A204.1 (cell line): ENCODE results near the gene CRYGA.
"Not testable (repeated sequence)": the region's sequence is repeated elsewhere in the genome, so short reads cannot be mapped to it uniquely, and the experiment has no call there.

Experiments used
- FAIRE-seq: peaks from 2 replicates; lab custom pipeline; 2012; peaks lifted over from hg19 to GRCh38; lab: Jason Lieb, UNC

The CRYGA gene

GRCh38 chr2:208164951-208165755 is 1.8 kb upstream of the CRYGA start:
- FAIRE-seq: no peak

DNA sequence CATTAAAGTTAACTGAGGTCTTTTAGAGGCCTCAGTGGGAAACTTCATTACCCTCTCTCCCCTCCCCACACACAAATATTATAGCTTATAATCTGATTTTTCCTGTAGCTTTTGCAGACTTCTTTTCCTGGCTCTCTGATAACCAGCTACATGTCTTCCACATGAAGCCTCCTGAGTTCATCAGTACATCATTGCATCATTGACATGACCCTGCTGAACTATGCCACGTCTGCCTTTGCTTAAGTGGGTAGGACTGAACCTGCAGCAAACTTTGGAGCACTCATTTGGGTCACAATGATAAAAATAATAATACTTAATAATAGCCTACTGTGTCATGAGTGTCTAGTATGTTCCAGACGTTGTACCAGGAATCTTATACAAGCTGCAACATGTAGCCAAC is 7.0 kb downstream of the CRYGA start:
- FAIRE-seq: no peak

- no peak for FAIRE-seq
Measured at GRCh38 chr2:208153156-208153555, 10.2 kb downstream of the CRYGA start.

- no peak for FAIRE-seq
Measured at GRCh38 chr2:208150956-208151355, 12.4 kb downstream of the CRYGA start.

DNA sequence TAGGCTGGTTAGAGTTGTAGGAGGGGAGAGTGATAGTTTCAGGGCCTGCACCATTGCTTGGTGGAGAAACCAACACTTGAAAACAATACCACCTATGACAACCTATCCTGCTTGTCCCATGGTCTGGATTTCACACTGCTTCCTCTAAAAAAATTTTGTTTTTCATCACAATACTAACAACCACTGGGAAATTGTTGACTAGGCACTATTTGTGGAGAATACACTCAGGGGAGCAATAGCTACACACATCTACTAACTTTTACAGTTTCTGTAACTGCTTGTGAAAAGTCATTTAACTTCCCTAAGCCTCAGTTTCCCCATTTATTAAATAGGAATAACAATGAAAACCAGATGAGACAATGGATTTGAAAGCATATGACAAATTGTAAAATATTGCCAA is 13.3 kb downstream of the CRYGA start:
- FAIRE-seq: no peak

- no peak for FAIRE-seq
Measured at GRCh38 chr2:208148803-208149202, 14.6 kb downstream of the CRYGA start.

GRCh38 chr2:208147759-208148158 is 15.6 kb downstream of the CRYGA start:
- FAIRE-seq: no peak

DNA sequence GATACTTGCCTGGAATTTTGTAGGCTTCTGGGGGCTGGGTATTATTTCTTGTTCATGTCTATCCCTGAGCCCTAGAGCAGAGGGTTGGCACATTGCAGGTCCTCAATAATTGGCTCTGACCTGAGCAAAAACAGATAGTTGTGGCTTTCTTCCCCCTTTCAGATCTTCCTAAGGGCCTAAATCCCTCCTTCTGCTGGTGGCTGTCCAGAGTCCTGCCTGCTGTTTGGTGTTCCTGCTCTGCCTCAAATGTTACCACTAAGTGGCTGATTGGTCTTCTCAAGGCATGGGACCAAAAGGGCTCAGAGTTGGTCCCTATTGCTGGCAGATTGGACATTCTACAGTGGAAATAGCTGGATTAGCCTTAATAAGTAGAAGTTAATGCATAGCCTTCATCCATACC is 16.4 kb downstream of the CRYGA start:
- no peak for FAIRE-seq

DNA sequence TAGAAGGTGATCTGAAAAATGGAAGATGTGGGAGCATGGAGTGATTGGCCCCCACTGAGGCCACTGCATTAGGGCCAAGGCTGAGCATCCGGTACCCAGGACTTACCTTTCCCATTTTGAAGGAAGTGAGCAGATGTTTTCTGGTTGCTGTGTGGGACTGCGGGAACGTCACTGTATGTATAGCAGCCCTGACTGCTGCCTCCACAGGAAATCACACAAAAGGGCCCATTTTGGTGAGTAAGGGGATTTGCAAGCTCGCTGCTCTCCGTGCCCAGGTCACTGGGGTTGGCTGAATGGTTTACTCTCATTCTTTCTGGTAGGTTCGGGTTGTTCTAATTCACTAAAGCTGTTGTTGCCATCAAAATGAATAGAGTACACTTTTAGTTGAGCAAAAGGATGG is 17.4 kb downstream of the CRYGA start, which contains the start of gene CRYGB:
TSS of gene CRYGB (minus strand) at position 153 of the 400 bp plus-strand sequence. CDS start at position 115, 38 bp downstream.
- no peak for FAIRE-seq

DNA sequence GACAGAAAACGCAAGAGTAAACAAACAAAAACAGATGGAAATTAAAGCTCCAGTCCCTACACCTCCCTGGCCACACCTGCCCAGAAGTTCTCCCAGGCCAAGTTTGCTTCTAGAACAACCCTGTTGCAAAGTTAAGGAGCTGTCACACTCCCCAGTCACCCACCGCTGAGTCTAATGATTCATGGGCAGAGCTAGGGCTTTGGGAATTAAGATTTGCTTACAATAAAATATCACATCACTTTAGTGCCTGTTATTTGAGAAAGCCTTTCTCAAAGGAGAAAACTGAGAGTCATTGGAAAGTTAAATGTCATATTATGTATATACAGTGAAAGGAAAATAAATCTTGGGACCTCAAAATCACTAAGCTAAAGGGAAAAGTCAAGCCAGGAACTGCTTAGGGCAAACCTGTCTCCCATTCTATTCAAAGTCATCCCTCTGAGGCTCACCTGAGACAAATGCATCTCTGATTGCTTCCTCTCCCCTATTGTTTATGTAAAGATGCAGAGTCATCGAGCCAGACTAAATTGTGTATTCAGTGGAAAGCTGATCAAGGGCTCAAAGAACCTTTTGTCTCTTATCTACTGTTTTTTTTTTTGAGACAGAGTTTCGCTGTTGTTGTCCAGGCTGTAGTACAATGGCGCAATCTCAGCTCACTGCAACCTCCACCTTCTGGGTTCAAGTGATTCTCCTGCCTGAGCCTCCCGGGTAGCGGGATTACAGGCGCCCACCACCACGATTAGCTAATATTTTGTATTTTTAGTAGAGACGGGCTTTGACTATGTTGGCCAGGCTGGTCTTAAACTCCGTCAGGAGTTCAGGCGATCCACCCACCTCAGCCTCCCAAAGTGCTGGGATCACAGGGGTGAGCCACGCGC is 20.2 kb downstream of the CRYGA start:
- no peak for FAIRE-seq

DNA sequence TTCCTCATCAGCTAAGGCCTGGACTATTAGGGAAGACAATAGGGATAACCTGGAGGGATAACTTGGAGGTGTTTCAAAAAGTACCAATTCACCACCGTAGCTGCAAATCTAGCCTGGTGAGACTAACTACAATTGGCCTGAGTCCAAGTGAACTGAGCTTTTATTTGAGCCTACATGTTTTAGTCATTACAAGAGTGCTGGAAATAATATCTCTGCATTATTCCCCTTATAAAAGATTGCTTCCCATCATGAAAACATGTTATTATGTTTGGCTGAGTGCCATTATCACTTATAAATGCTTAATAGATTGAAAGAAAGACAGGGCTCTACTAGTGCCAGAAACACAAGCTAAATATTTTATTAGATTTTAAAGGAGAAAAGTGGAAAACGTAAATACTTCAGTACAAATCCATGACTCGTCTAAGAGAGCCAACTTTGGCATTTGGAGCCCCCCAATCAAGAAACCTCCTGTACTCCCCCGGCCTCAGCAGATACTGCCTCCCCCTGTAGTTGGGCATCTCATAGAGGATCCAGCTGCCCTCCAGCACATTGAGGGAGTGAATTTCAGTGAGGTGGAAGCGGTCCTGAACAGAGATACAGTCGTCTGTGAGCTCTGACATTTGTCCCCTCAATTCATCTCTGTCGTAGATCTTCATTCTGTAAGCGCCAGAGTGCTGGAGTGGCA is 21.0 kb downstream of the CRYGA start:
- FAIRE-seq: no peak

DNA sequence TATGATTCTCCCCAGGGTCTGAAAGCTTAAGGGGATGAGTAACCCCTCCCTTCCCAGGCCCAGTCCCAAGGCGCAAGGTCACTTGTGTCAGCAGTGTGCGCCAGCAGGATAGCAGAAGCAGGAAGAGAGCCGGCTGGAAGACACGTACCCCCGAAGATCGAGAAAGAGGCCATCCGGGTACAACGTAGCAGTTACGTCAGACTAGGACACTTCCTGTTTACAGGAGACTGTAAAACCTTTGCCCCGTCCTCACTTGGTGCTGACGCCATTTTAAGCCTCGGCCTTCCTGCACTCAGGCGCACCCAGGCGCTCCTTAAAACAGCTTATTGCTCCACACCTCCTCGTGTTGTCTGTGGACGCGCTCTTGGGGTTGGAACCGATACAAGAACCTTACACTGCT is 23.9 kb downstream of the CRYGA start:
- no peak for FAIRE-seq

GRCh38 chr2:208138334-208138733 is 25.1 kb downstream of the CRYGA start:
- not testable (repeated sequence) for FAIRE-seq

GRCh38 chr2:208136716-208137094 is 26.7 kb downstream of the CRYGA start:
- no peak for FAIRE-seq

DNA sequence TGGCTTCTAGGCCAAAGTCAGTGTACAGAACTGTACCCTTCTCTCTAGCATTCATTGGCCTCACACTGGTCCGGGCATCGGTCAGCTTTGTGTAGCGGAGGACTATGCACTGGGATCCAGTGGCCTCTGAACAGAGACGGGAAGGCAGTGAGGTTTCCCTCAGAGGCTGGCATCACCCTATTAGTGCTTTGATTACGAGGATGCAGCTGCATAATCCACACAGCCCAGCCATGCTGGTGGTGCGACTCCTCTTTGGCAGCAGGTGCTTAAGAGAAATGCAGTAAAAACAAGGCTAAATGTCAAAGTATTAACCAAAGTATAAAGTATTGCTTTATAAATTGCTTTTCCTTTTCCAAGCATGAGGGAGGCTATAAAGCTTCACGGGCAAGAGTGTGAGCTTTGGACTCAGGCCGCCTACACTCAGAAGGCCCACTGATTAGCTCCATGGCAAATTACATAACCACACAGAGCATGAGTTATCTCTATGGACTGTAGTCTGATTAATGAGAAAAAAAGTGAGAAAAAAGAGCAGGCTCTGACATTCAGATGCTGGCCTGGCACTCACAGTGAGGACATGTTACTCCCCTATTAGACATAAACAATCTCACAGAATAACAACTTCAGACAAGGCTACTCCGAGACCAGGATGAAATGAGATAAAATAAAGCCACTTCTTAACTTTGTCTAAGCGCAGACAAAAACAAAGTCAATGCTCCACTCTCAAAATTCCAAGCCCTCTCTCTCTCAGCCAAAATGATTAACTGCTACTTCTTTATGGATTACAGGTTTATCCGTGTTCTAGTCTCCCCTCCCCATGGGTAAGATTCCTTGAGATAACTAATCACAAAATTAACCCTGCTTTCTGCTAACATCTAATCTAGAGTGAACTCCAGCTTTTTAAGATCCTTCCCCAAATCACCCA is 27.3 kb downstream of the CRYGA start:
- no peak for FAIRE-seq

DNA sequence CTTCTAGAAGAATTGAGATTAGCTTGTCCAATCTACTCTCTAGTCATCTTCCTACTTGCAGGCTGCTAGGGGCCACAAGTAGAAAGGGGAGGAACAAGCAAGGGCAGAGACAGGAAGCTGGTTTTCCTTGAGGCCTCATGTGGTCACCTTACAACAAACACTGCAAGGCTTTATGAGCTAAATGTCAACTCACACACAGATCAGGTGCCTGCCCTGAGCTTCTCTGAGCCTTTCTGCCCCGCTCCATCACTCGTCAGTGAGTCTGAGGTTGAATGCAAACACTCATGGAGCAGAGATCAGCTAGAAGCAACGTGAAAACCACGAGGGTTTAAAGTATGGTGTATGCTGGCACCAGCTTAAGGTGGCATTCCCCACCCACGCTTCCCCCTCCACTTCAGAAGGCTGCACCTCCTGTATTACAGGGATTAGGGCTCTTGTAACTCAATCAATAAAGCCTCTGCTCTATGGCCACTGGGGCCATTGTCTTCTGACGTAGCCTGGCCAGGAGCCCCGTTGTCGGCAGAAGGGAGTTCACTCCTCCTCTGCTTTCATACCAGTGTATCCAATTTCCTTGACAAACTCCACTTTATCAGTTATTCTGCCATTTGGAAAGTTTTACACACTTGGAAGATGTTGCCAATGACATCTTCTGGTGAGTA is 28.3 kb downstream of the CRYGA start:
- no peak for FAIRE-seq

- no peak for FAIRE-seq
Measured at GRCh38 chr2:208130712-208131110, 32.7 kb downstream of the CRYGA start.

- FAIRE-seq: no peak
Measured at GRCh38 chr2:208129744-208130711, 33.4 kb downstream of the CRYGA start, which contains the start of gene CRYGC. Gene CRYGC, minus strand, starts transcription at chr2:208129828. Its CDS starts 36 bp downstream, at chr2:208129792.

DNA sequence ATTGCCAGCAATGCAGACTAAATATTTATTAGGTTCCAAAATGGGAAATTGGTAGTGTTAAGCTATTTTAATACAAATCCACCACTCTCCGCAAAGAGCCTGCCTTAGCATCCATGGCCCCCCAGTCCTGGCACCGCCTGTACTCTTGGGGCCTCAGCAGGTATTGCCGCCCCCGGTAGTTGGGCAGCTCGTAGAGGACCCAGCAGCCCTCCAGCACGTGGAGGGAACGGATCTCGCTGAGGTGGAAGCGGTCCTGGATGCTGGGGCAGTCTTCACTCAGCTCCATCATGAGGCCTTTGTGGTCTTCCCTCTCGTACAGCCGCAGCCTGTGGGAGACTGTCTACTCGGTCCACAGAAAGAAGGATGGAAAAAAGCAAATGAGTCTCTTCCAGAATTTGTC is 35.3 kb downstream of the CRYGA start:
- FAIRE-seq: no peak

GRCh38 chr2:208127090-208127489 is 36.3 kb downstream of the CRYGA start:
- FAIRE-seq: no peak
